ENCODE data around the gene PLXNA4. TPM values are rescaled to one million over a fixed set of nuclear protein-coding genes. Genes with fewer than 3 reads are reported as not detected.

The PLXNA4 gene
- total and polyA plus RNA-seq, 2 experiments from 2014 or later, result 0.32 TPM; not detected in 1

DNA sequence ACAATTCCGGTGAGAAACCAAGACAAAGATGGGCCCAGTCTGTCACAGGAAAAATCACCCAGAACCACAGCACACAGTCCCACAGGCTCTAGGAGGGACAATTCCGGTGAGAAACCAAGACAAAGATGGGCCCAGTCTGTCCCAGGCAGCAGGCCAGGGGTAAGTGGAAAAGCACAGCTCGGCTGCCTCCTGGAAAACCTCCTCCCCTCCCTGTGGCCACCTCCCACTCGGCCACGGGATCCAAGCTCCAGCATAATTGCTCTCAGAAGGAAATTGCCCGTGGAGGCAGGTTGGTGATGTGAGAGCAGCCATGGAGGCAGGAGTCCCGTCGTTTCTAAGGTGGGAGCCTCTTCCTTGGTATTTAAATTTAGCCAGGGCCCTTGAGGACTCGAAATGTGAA is 95.7 kb downstream of the PLXNA4 start:
- H3K9me3 ChIP-seq (ENCODE audit: low read depth), result no peaks in the 10 kb centered on the region
- no peak overlapping the region for H2AFZ ChIP-seq
- 20 to 29% methylated on average over 9 of the region's 9 CpGs for WGBS, 2 experiments (ENCODE audit: low coverage in 1 of 2, low lambda C conversion rate in 2 of 2, missing lambda C conversion rate in 2 of 2)
- H3K4me3 ChIP-seq, result no peak overlapping the region
- H3K9me2 ChIP-seq (ENCODE audit: insufficient read depth), result no peaks in the 10 kb centered on the region
- no peak overlapping the region for H3K27ac ChIP-seq
- peaks cover 7% of the 10 kb centered on the region; the same call in 1 of the 2 replicates for H3K27me3 ChIP-seq (replicated peaks; ENCODE audit: insufficient read depth)
- no peaks in the 10 kb centered on the region for H3K36me3 ChIP-seq (ENCODE audit: low read depth)
- no peaks in the 10 kb centered on the region for H3K79me2 ChIP-seq (ENCODE audit: insufficient read depth)
- H3F3A ChIP-seq (ENCODE audit: insufficient read depth), result no peaks in the 10 kb centered on the region
- no peak overlapping the region for H3K9ac ChIP-seq
- H3K4me2 ChIP-seq (ENCODE audit: unreplicated experiment), result no peak overlapping the region
- no peaks in the 10 kb centered on the region for H4K20me1 ChIP-seq (ENCODE audit: insufficient read depth)
- H3K4me1 ChIP-seq (ENCODE audit: insufficient read depth), result no peaks in the 10 kb centered on the region
- in situ Hi-C loops (cut with MboI), result no loop called here
- DNase-seq, result no peak
- TF ChIP-seq EZH2 (IDR thresholded peaks at IDR 0.05; ENCODE audit: insufficient read depth, poor library complexity, severe bottlenecking) (no peak), EZH2phosphoT487 (IDR thresholded peaks at IDR 0.05; ENCODE audit: insufficient read depth, low read depth) (no peak)

DNA sequence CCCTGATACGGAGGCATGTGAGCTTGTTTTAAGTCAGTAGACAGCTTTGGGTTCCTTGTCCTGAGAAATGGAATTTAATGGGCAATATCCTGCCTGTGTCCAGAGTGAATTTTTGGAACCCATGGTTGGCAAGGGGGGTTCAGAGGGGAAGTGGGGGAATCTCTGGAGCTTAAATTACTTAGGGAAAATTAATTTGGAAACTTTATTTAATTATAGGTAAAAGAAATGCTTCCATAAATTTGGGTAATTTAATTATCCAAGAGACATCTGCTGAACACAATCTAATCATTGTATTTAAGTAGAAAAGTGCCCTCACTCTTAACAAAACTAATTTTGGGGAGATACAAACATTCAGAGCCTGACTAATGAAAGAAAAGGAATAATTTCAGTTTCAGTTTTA is 99.7 kb downstream of the PLXNA4 start:
- Histone ChIP-seq H3K4me2 (ENCODE audit: unreplicated experiment) (no peak overlapping the region), H3K9me2 (ENCODE audit: insufficient read depth) (no peaks in the 10 kb centered on the region), H3K79me2 (ENCODE audit: insufficient read depth) (no peaks in the 10 kb centered on the region), H3K9me3 (ENCODE audit: low read depth) (no peaks in the 10 kb centered on the region), H3K27me3 (replicated peaks; ENCODE audit: insufficient read depth) (peaks cover 11% of the 10 kb centered on the region; the same call in 1 of the 2 replicates), H3K27ac (no peak overlapping the region), H3K4me3 (no peak overlapping the region), H3F3A (ENCODE audit: insufficient read depth) (no peaks in the 10 kb centered on the region), H3K36me3 (ENCODE audit: low read depth) (no peaks in the 10 kb centered on the region), H2AFZ (no peak overlapping the region), H4K20me1 (ENCODE audit: insufficient read depth) (no peaks in the 10 kb centered on the region), H3K9ac (no peak overlapping the region), H3K4me1 (ENCODE audit: insufficient read depth) (no peaks in the 10 kb centered on the region)
- WGBS, 2 experiments (ENCODE audit: low coverage in 1 of 2, low lambda C conversion rate in 2 of 2, missing lambda C conversion rate in 2 of 2), result 12 to 14% methylated on average over 1 of the region's 1 CpG
- DNase-seq, result no peak
- in situ Hi-C loops (cut with MboI), result no loop called here
- TF ChIP-seq EZH2phosphoT487 (IDR thresholded peaks at IDR 0.05; ENCODE audit: insufficient read depth, low read depth) (no peak), EZH2 (IDR thresholded peaks at IDR 0.05; ENCODE audit: insufficient read depth, poor library complexity, severe bottlenecking) (no peak)

DNA sequence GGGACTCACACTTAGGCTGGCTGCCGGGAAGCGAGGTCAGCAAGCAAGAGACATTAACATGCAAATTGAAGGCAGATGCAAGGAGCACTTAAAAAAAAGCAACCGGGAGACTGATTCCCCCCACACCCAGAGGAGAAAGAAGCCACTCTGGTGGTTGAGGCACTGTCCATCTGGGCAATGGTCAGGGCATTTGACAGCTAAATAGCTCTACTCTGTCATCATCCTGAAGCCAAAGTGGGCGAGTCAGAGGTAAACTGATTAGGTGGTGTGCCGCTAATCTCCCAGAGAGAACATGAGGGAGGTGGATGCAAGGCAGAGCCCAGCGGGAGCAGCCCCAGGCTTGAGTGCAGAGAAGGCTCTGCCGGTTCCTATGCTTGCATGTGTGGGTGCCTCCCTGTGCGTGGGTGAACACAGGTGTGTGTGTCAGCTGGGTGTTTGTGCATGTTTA is 100.6 kb downstream of the PLXNA4 start:
- TF ChIP-seq EZH2 (IDR thresholded peaks at IDR 0.05; ENCODE audit: insufficient read depth, poor library complexity, severe bottlenecking), result no peak
- TF ChIP-seq EZH2phosphoT487 (IDR thresholded peaks at IDR 0.05; ENCODE audit: insufficient read depth, low read depth), result no peak
- Histone ChIP-seq H3K27ac (no peak overlapping the region), H3K79me2 (ENCODE audit: insufficient read depth) (no peaks in the 10 kb centered on the region), H3K4me3 (no peak overlapping the region), H3K27me3 (replicated peaks; ENCODE audit: insufficient read depth) (peaks cover 11% of the 10 kb centered on the region; the same call in 1 of the 2 replicates), H3K9ac (no peak overlapping the region), H3F3A (ENCODE audit: insufficient read depth) (no peaks in the 10 kb centered on the region), H3K4me1 (ENCODE audit: insufficient read depth) (no peaks in the 10 kb centered on the region), H3K4me2 (ENCODE audit: unreplicated experiment) (no peak overlapping the region), H3K36me3 (ENCODE audit: low read depth) (no peaks in the 10 kb centered on the region), H2AFZ (no peak overlapping the region), H3K9me3 (ENCODE audit: low read depth) (no peaks in the 10 kb centered on the region), H4K20me1 (ENCODE audit: insufficient read depth) (no peaks in the 10 kb centered on the region), H3K9me2 (ENCODE audit: insufficient read depth) (no peaks in the 10 kb centered on the region)
- DNase-seq, result no peak
- in situ Hi-C loops (cut with MboI), result no loop called here
- WGBS, 2 experiments (ENCODE audit: low coverage in 1 of 2, low lambda C conversion rate in 2 of 2, missing lambda C conversion rate in 2 of 2), result 45 to 55% methylated on average over 8 of the region's 8 CpGs

DNA sequence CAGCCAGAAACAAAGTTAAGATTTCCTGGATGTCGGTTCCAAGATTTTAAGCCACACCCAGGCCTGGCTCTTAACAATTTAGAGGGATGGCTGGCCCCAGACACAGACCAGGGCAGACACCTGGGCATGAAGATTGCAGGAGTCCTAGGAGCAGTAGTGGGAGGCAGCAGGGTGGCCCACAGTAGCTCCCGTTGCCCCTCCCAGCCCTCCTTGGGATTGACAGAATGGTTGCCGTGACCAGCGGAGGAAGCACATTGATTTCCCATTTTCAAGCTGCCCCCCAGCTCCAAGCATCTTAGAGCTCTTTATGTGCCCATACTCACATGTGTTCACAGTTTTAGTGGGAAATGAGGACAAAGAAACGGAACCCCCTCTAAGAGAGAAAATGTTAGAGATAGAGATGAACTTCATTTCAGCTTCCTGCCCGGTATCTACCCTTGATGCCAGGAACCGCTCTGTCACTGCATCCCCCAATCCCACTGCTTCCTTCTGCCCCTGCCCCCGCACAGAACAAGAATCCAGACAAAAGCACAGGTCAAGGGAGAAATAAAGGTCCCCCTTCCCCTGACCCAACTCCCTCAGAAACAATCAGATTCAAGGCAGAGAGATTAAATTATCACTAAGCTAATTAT is 101.1 kb downstream of the PLXNA4 start:
- H3K9ac ChIP-seq, result no peak overlapping the region
- no peaks in the 10 kb centered on the region for H3K36me3 ChIP-seq (ENCODE audit: low read depth)
- 14 to 20% methylated on average over 8 of the region's 8 CpGs for WGBS, 2 experiments (ENCODE audit: low coverage in 1 of 2, low lambda C conversion rate in 2 of 2, missing lambda C conversion rate in 2 of 2)
- H2AFZ ChIP-seq, result no peak overlapping the region
- H3K4me2 ChIP-seq (ENCODE audit: unreplicated experiment), result no peak overlapping the region
- H3K4me3 ChIP-seq, result no peak overlapping the region
- no peaks in the 10 kb centered on the region for H3K79me2 ChIP-seq (ENCODE audit: insufficient read depth)
- H3K9me3 ChIP-seq (ENCODE audit: low read depth), result no peaks in the 10 kb centered on the region
- no peaks in the 10 kb centered on the region for H4K20me1 ChIP-seq (ENCODE audit: insufficient read depth)
- TF ChIP-seq EZH2phosphoT487 (IDR thresholded peaks at IDR 0.05; ENCODE audit: insufficient read depth, low read depth), result no peak
- TF ChIP-seq EZH2 (IDR thresholded peaks at IDR 0.05; ENCODE audit: insufficient read depth, poor library complexity, severe bottlenecking), result no peak
- H3K27me3 ChIP-seq (replicated peaks; ENCODE audit: insufficient read depth), result peaks cover 11% of the 10 kb centered on the region; the same call in 1 of the 2 replicates
- no peaks in the 10 kb centered on the region for H3K4me1 ChIP-seq (ENCODE audit: insufficient read depth)
- DNase-seq, result no peak
- H3F3A ChIP-seq (ENCODE audit: insufficient read depth), result no peaks in the 10 kb centered on the region
- H3K9me2 ChIP-seq (ENCODE audit: insufficient read depth), result no peaks in the 10 kb centered on the region
- no peak overlapping the region for H3K27ac ChIP-seq
- in situ Hi-C loops (cut with MboI), result no loop called here

All from GM23248 (cell line).